Stimulated activated CD4-positive, alpha-beta T cell treated with anti-CD3 and anti-CD28 coated beads, Interleukin-15, amount 100 ng/mL, for 48 hours (primary cell): ENCODE results near the gene TCEA3.

Source experiments
- DNase-seq, 2 donors: peaks; one replicate each; pipeline ENCODE4 v3.0.0-alpha.2; 2020; ENCODE audit warnings: low read depth in 2 of 2

Gene TCEA3

DNA sequence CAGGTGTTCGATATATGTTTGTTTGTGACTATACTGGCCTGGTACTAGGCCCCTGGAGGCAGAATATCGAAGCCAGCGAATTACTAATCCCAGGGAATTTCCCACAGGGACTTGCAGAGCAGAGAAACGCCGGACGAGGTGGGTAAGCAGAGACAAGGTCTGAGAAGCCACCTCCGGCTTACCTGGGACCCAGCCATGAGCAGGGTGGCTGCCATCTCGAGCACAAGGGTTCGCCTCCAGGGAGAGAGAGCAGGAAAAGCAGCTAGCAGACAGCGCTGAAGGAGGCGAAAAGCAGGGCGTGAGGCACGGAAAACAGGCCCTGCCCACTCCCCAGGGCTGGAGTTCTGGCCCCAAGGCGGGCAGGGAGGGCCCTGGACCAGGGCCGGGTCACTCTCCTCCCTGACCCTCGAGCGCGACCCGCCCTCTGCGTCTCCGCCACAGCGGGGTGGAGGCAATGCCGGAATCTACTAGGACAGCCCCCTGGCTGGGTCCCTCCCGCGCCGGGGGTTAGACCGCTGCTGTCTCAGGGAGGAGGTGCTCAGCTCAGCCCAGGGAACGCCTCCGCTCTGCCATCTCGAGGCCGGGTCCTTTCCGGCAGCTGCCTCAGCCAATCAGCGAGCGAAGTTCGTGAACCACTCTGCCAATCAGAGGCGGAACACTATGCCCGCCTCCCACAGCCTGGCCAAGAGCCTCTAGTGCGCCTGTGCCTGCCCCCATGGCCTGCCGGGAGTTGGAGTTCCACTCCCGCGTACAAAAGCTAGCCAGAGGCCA, 56.6 kb downstream of the TCEA3 start:
- peak; percentile 97 to 98 for DNase-seq

DNA sequence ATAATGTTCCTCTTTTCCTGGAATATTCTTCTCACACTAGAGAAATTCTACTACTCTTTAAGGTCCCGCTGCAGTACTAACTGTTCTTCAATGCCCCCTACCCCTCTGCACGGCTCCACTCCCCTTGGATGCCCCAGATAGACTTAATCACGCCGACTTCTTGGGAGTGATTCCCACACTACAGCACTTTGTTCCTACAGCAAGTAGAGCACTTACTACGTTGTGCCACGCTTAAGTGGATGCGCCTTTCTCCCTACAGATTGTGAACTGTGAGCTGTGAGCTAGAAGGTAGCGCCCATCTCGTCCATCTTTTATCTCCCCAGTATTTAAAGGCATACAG, 57.1 kb downstream of the TCEA3 start:
- no peak for DNase-seq

GRCh38 chr1:23366598-23366997, 58.0 kb downstream of the TCEA3 start:
- no peak for DNase-seq

DNA sequence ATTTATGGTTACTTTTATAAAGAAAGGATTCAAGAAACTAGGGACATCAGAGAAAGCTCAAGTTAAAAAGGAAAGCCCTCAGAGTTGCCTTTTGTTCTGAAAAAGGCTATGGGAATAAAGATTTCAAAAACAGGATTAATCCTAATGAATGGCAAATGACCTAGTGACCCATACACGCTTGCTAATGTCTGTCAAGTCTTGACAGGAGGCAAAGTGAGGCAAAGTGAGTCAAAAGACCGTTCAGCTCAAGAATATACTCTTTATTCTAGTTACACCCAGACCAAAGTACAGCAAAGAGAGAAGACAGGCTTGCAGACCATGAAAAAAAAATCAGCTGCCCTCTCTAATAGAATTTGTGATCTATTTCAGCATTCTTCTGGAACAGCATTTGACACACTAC, 58.4 kb downstream of the TCEA3 start:
- DNase-seq = no peak

GRCh38 chr1:23362218-23362713, 62.3 kb downstream of the TCEA3 start:
- DNase-seq = no peak

DNA sequence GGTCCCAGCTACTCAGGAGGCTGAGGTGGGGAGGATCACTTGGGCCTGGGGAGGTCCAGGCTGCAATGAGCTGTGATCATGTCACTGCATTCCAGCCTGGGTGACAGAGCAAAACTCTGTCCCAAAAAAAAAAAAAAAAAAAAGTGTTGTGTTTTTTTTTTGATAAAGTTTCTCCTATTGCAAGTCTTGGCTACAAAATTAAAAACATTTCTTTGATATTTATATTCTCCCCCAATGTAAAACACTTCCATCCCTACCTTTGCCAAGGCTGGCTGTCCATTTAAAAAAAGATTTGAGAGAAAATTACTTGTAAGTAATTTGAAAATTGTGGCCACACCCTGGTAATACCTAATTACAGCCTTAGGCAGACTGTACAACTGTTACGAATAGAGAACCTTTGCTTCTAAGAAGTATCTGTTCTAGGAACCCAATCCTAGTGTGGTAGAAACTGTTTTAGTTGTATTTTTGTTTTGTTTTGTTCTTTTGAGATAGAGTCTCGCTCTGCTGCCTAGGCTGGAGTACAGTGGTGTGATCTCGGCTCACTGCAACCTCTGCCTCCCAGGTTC, 66.2 kb downstream of the TCEA3 start:
- no peak for DNase-seq

- no peak for DNase-seq
Observed at GRCh38 chr1:23357138-23357908, 67.2 kb downstream of the TCEA3 start.

GRCh38 chr1:23356471-23357137, 67.9 kb downstream of the TCEA3 start:
- DNase-seq = no peak

- DNase-seq = no peak
Observed at GRCh38 chr1:23354245-23354644, 70.3 kb downstream of the TCEA3 start.

DNA sequence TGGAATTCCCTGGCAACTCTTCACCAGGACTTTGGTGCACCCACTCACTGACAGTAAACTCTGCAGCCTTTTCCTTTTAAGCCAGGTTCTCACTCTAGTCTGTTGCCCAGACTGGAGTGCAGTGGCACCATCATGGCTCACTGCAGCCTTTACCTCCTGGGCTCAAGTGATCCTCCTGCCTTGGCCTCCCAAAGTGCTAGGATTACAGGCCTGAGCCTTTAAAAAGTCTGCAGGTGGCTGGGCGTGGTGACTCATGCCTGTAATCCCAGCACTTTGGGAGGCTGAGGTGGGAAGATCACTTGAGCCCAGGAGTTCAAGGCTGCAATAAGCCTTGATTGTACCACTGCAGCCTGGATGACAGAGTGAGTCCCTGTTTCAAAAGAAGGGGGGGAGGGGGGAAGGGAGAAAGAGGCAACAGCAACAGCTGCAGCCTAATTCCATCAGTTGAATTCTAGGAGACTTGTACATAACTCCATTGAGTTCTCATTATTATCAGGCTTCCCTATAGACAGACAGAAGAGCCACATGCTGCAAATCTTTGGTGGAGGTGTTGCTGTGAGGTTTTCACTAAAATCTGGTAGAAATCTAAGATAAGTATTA, 72.4 kb downstream of the TCEA3 start:
- no peak for DNase-seq

GRCh38 chr1:23345920-23346319, 78.6 kb downstream of the TCEA3 start:
- DNase-seq = no peak

DNA sequence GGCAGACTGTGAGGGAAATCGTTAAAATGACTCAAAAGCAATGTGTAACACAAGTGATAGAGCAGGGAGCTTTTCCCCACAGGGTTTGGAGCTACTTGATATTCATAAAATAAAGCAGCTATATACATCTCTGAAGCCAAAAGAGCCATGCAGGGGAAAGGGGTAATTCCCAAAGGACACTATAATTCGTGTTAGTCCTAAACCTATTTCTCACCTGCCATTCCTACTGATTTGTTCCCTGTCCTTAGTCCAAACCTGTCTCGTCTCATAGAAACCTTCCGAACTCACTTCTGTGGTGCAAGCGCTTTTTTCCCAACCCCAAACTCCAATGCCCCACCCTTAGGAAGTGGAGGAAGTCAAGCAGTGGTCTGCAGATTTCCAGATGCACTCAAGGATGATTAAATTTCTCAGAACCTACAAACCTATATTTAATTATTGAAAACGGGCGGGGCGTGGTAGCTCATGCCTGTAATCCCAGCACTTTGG, 79.5 kb downstream of the TCEA3 start:
- no peak for DNase-seq

- DNase-seq = peak; percentile 99 to 100
Observed at GRCh38 chr1:23344111-23344986, 80.2 kb downstream of the TCEA3 start, which contains the start of gene HNRNPR. HNRNPR (minus strand) TSS chr1:23344284; CDS start chr1:23341008, 3,276 bp downstream.

DNA sequence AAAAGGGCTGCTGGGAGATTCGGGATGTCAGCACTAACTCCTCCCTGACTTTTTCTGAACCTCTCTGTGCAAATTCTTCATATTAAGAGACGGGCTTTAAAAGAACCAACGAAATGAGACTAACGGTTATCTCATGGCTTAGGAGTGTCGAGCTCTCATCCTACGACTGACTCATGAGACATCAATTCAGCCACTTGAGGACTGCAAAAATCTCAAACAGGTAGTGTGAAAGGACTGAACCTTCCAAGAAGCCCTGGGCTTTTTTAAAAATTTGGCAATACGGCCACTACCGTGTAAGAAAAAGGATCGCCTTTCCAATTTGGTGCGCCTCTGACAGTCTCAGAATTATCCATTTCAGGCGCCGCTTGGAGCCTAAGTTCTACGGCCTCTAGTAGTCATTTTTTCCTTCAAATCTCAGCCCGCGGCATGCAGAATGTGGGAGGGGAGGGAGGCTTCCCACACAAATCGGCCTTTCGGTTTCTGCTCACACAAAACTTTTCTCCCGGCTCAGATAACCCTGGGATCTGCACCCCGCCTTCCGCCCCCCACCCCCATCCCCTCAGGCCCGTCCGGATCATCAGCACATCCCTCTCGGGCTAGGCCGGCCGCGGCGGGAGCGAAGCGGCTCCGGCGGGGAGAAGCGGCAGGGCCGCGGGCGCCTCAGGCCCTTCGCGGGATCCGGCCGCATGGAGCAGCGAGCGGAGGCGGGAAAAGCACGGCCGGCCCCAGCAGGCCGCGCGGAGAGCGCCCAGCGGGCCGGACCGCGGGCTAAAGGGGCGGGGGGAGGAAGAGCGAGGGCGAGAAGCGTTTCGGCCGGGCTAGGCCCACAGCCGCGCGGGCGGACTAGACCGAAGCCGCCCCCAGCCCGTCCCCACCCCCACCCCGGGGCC, 81.1 kb downstream of the TCEA3 start:
- DNase-seq = peak; percentile 38 to 53

DNA sequence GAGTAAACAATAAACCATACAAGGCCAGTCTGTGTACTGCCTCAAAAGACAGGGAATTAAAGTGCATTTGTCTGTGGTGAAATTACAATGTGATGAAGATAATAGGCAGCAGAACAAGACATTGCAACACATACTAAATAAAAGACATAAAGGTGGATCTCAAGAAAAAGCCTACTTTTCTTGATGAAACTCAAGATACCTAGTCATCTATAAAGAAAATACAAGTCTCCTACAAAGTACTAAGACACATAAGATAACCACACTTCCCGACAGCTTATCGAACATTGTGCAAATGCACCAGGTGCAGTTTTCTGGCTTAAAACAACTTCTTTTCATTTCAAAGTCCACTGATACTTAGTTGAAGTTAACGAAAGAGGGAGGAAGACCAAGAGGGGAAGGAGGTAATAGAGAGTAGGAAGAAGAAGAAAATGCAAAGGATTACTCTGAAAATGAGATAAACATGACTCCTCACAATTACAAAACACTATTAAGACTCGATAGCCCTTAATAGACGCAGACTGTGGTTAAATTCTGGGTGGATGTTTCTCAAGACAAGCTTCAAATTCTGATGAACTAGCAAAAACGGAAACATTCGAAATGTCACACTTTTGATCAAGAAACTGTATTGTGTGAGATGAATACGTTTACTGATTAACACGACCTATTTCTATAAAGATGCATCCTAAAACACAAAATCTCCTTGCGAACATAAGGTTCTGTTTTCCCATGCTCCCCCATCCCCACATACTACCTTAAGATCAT, 82.4 kb downstream of the TCEA3 start:
- DNase-seq = no peak

- DNase-seq = no peak
Observed at GRCh38 chr1:23339632-23340031, 84.9 kb downstream of the TCEA3 start.

DNA sequence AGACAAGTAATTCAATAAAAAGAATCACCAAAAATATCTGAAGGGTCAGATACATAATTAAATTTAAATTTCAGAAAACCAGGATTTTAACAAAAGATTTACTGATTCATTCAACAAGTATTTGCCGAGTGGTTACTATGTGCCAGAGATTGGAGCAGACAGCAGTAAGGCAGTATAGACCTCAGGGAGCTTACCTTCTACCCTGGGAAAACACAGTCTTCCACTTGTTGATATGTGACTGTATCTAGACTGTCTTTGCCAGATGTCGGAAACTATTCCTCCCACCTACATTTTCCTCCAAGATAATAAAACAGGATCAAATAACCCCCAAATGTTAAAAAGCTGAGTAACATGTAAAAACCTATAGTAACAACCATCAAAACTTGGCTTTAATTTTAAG, 86.7 kb downstream of the TCEA3 start:
- DNase-seq = no peak

- DNase-seq = no peak
Observed at GRCh38 chr1:23331713-23332112, 92.8 kb downstream of the TCEA3 start.
